Measurements from ENCODE around the gene NKD2.

The NKD2 gene

DNA sequence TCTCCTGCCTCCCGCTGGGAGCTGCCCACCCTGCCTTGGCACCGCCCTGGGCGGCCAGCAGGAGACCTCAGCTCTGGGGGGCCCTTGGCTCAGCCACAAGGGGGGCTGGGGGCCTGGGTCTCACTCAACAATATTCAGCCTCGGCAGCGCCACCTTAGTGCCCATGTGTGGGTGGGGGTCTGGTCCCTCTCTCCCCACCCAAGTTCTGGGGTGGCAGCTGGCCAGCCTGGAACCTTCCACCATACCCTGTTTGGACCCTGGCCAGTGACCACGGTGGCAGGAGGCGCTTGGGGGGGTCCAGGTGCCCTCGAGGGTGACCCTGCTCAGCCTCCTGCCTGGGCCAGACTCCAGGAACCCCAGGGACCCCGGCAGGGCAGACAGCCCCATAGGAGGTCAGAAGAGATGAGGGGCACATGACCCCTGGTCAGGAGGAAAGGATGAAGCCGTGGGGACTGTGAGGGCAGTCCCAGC is 22.2 kb downstream of the NKD2 start:
- H3K9ac ChIP-seq (ENCODE audit: low read length): no peak overlapping the region
- H3K4ac ChIP-seq (ENCODE audit: low read depth, low read length): no peak overlapping the region
- H2AK5ac ChIP-seq (ENCODE audit: low read length): no peak overlapping the region
- H3K79me1 ChIP-seq (ENCODE audit: low read length): no peaks in the 10 kb centered on the region
- no peaks in the 10 kb centered on the region for H3K36me3 ChIP-seq (ENCODE audit: control insufficient read depth in 1 of 2, insufficient read depth in 2 of 2, low read length in 2 of 2)
- no peak for DNase-seq
- no peak overlapping the region for H3K14ac ChIP-seq (ENCODE audit: low read length)
- no peak overlapping the region for H3K4me2 ChIP-seq (ENCODE audit: low read length)
- no peak overlapping the region for H2BK5ac ChIP-seq (ENCODE audit: low read depth, low read length, poor library complexity)
- no peaks in the 10 kb centered on the region for H3K27me3 ChIP-seq (ENCODE audit: insufficient read depth, low read length)
- no CpG with 5 or more reads among the region's 10 CpGs for WGBS (ENCODE audit: extremely low coverage, insufficient coverage, insufficient read length)
- no peak overlapping the region for H3K23ac ChIP-seq (ENCODE audit: low read length)
- no peak overlapping the region for H2BK12ac ChIP-seq (ENCODE audit: low read length)
- H3K27ac ChIP-seq (ENCODE audit: low read depth, low read length): no peak overlapping the region
- no peak overlapping the region for H4K8ac ChIP-seq (ENCODE audit: low read depth, low read length)
- H3K79me2 ChIP-seq (ENCODE audit: control insufficient read depth, insufficient read depth, low read length, poor library complexity): no peaks in the 10 kb centered on the region
- H3K4me1 ChIP-seq (ENCODE audit: control insufficient read depth in 1 of 2, insufficient read depth in 2 of 2, low read length in 2 of 2): no peaks in the 10 kb centered on the region
- no peak overlapping the region for H2BK120ac ChIP-seq (ENCODE audit: insufficient read depth, low read length, poor library complexity)
- no peak overlapping the region for H2AFZ ChIP-seq (ENCODE audit: insufficient read depth, low read length, poor library complexity)
- no peak overlapping the region for H4K91ac ChIP-seq (ENCODE audit: low read depth, low read length)
- H3K4me3 ChIP-seq (ENCODE audit: low read depth, low read length): no peak overlapping the region
- peaks cover 10% of the 10 kb centered on the region for H3K9me3 ChIP-seq (ENCODE audit: insufficient read depth, low read depth, low read length)
- H3K18ac ChIP-seq (ENCODE audit: low read length): no peak overlapping the region
- H4K12ac ChIP-seq (ENCODE audit: low read depth, low read length): no peak overlapping the region

DNA sequence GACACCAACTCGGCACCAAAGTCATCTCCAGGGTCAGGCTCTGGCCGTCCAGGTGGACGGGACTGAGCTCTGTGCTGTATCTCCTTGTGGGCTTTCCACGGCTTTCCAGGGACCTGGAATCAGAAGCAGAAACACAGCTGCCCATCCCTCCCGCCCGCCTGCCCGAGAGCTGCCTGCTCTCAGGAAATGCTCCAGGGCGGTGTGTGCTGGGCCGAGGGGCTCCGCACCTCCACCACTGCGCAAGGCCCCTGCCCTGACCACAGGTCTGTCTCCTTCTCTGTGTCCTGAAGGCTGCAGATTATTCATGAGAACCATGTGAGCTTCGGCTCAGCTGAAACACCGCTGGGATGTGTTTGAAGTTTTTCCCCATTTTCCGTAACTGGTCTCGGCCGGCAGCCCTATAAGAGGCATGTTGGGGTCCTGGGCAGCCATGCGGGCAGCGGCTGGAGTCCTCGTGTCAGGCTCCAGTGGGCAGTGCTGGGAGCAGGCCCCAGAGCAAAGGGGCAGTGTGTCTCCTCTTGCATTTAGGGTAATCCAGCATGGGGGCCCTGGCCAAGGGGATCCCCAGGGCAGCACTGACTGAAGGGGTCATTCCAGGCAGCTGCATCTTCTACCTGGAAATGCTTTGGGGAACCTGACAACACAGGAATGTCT is 22.8 kb downstream of the NKD2 start:
- Histone ChIP-seq H4K8ac (ENCODE audit: low read depth, low read length) (no peak overlapping the region), H2AFZ (ENCODE audit: insufficient read depth, low read length, poor library complexity) (no peak overlapping the region), H3K4me1 (ENCODE audit: control insufficient read depth in 1 of 2, insufficient read depth in 2 of 2, low read length in 2 of 2) (no peaks in the 10 kb centered on the region), H2BK5ac (ENCODE audit: low read depth, low read length, poor library complexity) (no peak overlapping the region), H3K79me2 (ENCODE audit: control insufficient read depth, insufficient read depth, low read length, poor library complexity) (no peaks in the 10 kb centered on the region), H3K9me3 (ENCODE audit: insufficient read depth, low read depth, low read length) (peaks cover 10% of the 10 kb centered on the region), H3K36me3 (ENCODE audit: control insufficient read depth in 1 of 2, insufficient read depth in 2 of 2, low read length in 2 of 2) (no peaks in the 10 kb centered on the region), H4K12ac (ENCODE audit: low read depth, low read length) (no peak overlapping the region), H3K27me3 (ENCODE audit: insufficient read depth, low read length) (no peaks in the 10 kb centered on the region), H3K9ac (ENCODE audit: low read length) (no peak overlapping the region), H3K4ac (ENCODE audit: low read depth, low read length) (no peak overlapping the region), H3K18ac (ENCODE audit: low read length) (no peak overlapping the region), H2BK120ac (ENCODE audit: insufficient read depth, low read length, poor library complexity) (no peak overlapping the region), H3K27ac (ENCODE audit: low read depth, low read length) (no peak overlapping the region), H3K79me1 (ENCODE audit: low read length) (no peaks in the 10 kb centered on the region), H3K4me2 (ENCODE audit: low read length) (no peak overlapping the region), H3K4me3 (ENCODE audit: low read depth, low read length) (no peak overlapping the region), H3K14ac (ENCODE audit: low read length) (no peak overlapping the region), H2BK12ac (ENCODE audit: low read length) (no peak overlapping the region), H4K91ac (ENCODE audit: low read depth, low read length) (no peak overlapping the region), H3K23ac (ENCODE audit: low read length) (no peak overlapping the region), H2AK5ac (ENCODE audit: low read length) (no peak overlapping the region)
- no CpG with 5 or more reads among the region's 19 CpGs for WGBS (ENCODE audit: extremely low coverage, insufficient coverage, insufficient read length)
- DNase-seq: no peak

DNA sequence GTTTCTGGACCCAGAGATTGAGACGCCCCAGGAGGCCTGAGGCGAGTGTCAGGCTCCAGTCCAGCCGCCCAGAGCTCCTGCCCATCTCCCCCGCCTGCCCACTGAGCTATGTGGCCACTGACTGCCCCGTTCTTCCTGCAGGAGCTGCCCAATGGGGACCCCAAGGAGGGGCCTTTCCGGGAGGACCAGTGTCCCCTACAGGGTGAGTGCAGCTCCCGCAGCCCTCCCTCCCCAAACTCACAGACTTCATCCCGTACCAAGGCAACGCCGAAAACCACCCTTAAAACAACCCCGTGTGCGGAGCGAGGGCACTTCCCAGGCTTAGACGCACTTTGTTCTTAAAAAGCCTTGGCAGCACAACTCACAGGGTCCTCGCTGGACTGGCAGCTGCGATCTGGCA is 23.4 kb downstream of the NKD2 start:
- H3K4me3 ChIP-seq (ENCODE audit: low read depth, low read length): no peak overlapping the region
- H3K4me1 ChIP-seq (ENCODE audit: control insufficient read depth in 1 of 2, insufficient read depth in 2 of 2, low read length in 2 of 2): no peaks in the 10 kb centered on the region
- H3K18ac ChIP-seq (ENCODE audit: low read length): no peak overlapping the region
- H3K9ac ChIP-seq (ENCODE audit: low read length): no peak overlapping the region
- no peak overlapping the region for H2BK5ac ChIP-seq (ENCODE audit: low read depth, low read length, poor library complexity)
- no peak overlapping the region for H3K14ac ChIP-seq (ENCODE audit: low read length)
- H3K79me1 ChIP-seq (ENCODE audit: low read length): no peaks in the 10 kb centered on the region
- H2BK120ac ChIP-seq (ENCODE audit: insufficient read depth, low read length, poor library complexity): no peak overlapping the region
- H3K27me3 ChIP-seq (ENCODE audit: insufficient read depth, low read length): no peaks in the 10 kb centered on the region
- H4K8ac ChIP-seq (ENCODE audit: low read depth, low read length): no peak overlapping the region
- no peak overlapping the region for H3K4ac ChIP-seq (ENCODE audit: low read depth, low read length)
- no peak for DNase-seq
- H3K36me3 ChIP-seq (ENCODE audit: control insufficient read depth in 1 of 2, insufficient read depth in 2 of 2, low read length in 2 of 2): no peaks in the 10 kb centered on the region
- no peak overlapping the region for H2AFZ ChIP-seq (ENCODE audit: insufficient read depth, low read length, poor library complexity)
- H4K91ac ChIP-seq (ENCODE audit: low read depth, low read length): no peak overlapping the region
- no peak overlapping the region for H3K27ac ChIP-seq (ENCODE audit: low read depth, low read length)
- H3K4me2 ChIP-seq (ENCODE audit: low read length): no peak overlapping the region
- H2BK12ac ChIP-seq (ENCODE audit: low read length): no peak overlapping the region
- no CpG with 5 or more reads among the region's 16 CpGs for WGBS (ENCODE audit: extremely low coverage, insufficient coverage, insufficient read length)
- H3K23ac ChIP-seq (ENCODE audit: low read length): no peak overlapping the region
- no peak overlapping the region for H4K12ac ChIP-seq (ENCODE audit: low read depth, low read length)
- no peak overlapping the region for H2AK5ac ChIP-seq (ENCODE audit: low read length)
- H3K9me3 ChIP-seq (ENCODE audit: insufficient read depth, low read depth, low read length): peaks cover 5% of the 10 kb centered on the region
- no peaks in the 10 kb centered on the region for H3K79me2 ChIP-seq (ENCODE audit: control insufficient read depth, insufficient read depth, low read length, poor library complexity)

DNA sequence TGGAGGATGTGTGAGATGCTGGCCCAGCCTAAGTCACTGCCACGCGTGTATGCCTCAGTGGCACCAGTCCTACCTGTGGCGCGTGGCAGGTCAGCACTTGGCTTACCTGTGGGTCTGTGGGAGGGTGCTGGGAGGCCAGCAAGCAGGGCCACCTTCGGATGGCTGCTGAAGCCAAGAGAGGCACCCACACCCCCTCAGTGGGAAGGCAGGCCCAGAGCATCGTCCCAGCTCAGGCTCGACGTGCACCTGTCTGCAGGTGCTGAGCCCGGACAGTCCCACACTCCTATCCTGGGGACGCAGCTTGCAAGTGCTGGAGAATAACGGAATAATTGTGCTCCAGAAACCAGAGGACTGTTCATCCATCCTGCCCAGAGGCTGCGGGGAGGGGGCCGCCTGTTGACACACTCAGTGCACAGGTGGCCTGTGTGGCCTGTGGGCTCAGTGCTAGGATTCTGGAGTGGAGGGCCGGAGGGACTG is 24.0 kb downstream of the NKD2 start:
- no peaks in the 10 kb centered on the region for H3K27me3 ChIP-seq (ENCODE audit: insufficient read depth, low read length)
- H4K12ac ChIP-seq (ENCODE audit: low read depth, low read length): no peak overlapping the region
- H3K18ac ChIP-seq (ENCODE audit: low read length): no peak overlapping the region
- H2AK5ac ChIP-seq (ENCODE audit: low read length): no peak overlapping the region
- no peak overlapping the region for H2BK5ac ChIP-seq (ENCODE audit: low read depth, low read length, poor library complexity)
- H3K4me2 ChIP-seq (ENCODE audit: low read length): no peak overlapping the region
- H3K9ac ChIP-seq (ENCODE audit: low read length): no peak overlapping the region
- H2BK120ac ChIP-seq (ENCODE audit: insufficient read depth, low read length, poor library complexity): no peak overlapping the region
- no peak overlapping the region for H3K23ac ChIP-seq (ENCODE audit: low read length)
- H3K4me1 ChIP-seq (ENCODE audit: control insufficient read depth in 1 of 2, insufficient read depth in 2 of 2, low read length in 2 of 2): no peaks in the 10 kb centered on the region
- H3K9me3 ChIP-seq (ENCODE audit: insufficient read depth, low read depth, low read length): peaks cover 5% of the 10 kb centered on the region
- no peak overlapping the region for H3K14ac ChIP-seq (ENCODE audit: low read length)
- no peaks in the 10 kb centered on the region for H3K79me2 ChIP-seq (ENCODE audit: control insufficient read depth, insufficient read depth, low read length, poor library complexity)
- H4K91ac ChIP-seq (ENCODE audit: low read depth, low read length): no peak overlapping the region
- H3K4ac ChIP-seq (ENCODE audit: low read depth, low read length): no peak overlapping the region
- H3K36me3 ChIP-seq (ENCODE audit: control insufficient read depth in 1 of 2, insufficient read depth in 2 of 2, low read length in 2 of 2): no peaks in the 10 kb centered on the region
- H3K4me3 ChIP-seq (ENCODE audit: low read depth, low read length): no peak overlapping the region
- no peak overlapping the region for H4K8ac ChIP-seq (ENCODE audit: low read depth, low read length)
- no peaks in the 10 kb centered on the region for H3K79me1 ChIP-seq (ENCODE audit: low read length)
- no peak overlapping the region for H2AFZ ChIP-seq (ENCODE audit: insufficient read depth, low read length, poor library complexity)
- WGBS (ENCODE audit: extremely low coverage, insufficient coverage, insufficient read length): no CpG with 5 or more reads among the region's 14 CpGs
- no peak overlapping the region for H3K27ac ChIP-seq (ENCODE audit: low read depth, low read length)
- no peak for DNase-seq
- H2BK12ac ChIP-seq (ENCODE audit: low read length): no peak overlapping the region

Data from trophoblast cell (in vitro differentiated cells and primary cell).